OCI-LY7 (cell line): ENCODE results near the gene ACOXL. TPM values are rescaled to one million over a fixed set of nuclear protein-coding genes. Genes with fewer than 3 reads are reported as not detected.
A peak's percentile ranks its signal among the peaks of the same experiment; 100 is the strongest.

ENCODE experiments used
- BruUV-seq: library from RNA; stranded (reverse); fragments of 400-500 nt; replicated peaks from 2 replicates; lab custom pipeline; 2021; lab: Mats Ljungman, UMichigan
- CTCF ChIA-PET: fragments of 300-600 bp; sonication (Branson Sonifier 250); formaldehyde crosslinking; loops from one replicate; lab custom pipeline; 2022; ENCODE audit warnings: antibody characterized with exemption; ENCODE audit not compliant: unreplicated experiment; lab: Charles Lee
- POLR2A ChIA-PET: fragments of 300-600 bp; sonication (Branson Sonifier 250); formaldehyde crosslinking; loops from one replicate; lab custom pipeline; 2022; ENCODE audit warnings: antibody characterized with exemption; lab: Charles Lee
- DNase-seq: peaks from one replicate; pipeline ENCODE4 v3.0.0-alpha.2; 2015; ENCODE audit warnings: low spot score
- H2AFZ ChIP-seq: fragments of 200-600 bp; sonication (generic), shearing (Covaris generic); 2 replicates; pipeline ENCODE4 v1.6.1; 2014; ENCODE audit warnings: mild to moderate bottlenecking, antibody characterized with exemption, low read length, moderate library complexity
- H3K27ac ChIP-seq: fragments of 200-600 bp; sonication (generic); 2 replicates; pipeline ENCODE4 v1.5.1; 2014; ENCODE audit warnings: mixed run types, low read depth, mild to moderate bottlenecking, moderate library complexity, low read length, inconsistent platforms; ENCODE audit not compliant: poor library complexity, severe bottlenecking
- H3K36me3 ChIP-seq: fragments of 200-600 bp; sonication (generic); 2 replicates; pipeline ENCODE4 v1.6.1; 2014; ENCODE audit warnings: mild to moderate bottlenecking, antibody characterized with exemption, low read length, moderate library complexity, mixed read lengths; ENCODE audit not compliant: insufficient read depth
- H3K4me1 ChIP-seq: fragments of 200-600 bp; sonication (generic); 2 replicates; pipeline ENCODE4 v1.5.1; 2014; ENCODE audit warnings: mild to moderate bottlenecking, low read length; ENCODE audit not compliant: insufficient read depth, poor library complexity, severe bottlenecking
- H3K4me2 ChIP-seq: fragments of 200-600 bp; sonication (generic); 2 replicates; pipeline ENCODE4 v1.6.1; 2014; ENCODE audit warnings: mild to moderate bottlenecking, low read length
- H3K4me3 ChIP-seq: fragments of 200-600 bp; sonication (generic); 2 replicates; pipeline ENCODE4 v1.5.1; 2014; ENCODE audit warnings: mild to moderate bottlenecking, low read depth, low read length; ENCODE audit not compliant: poor library complexity, severe bottlenecking
- H3K79me2 ChIP-seq: fragments of 200-600 bp; sonication (generic); 2 replicates; pipeline ENCODE4 v1.6.1; 2016; ENCODE audit warnings: low read depth, mild to moderate bottlenecking, low read length, moderate library complexity, mixed read lengths; ENCODE audit not compliant: insufficient read depth
- H3K9me2 ChIP-seq: fragments of 200-600 bp; sonication (generic); 2 replicates; pipeline ENCODE4 v1.6.1; 2016; ENCODE audit warnings: mild to moderate bottlenecking, low read length, mixed read lengths; ENCODE audit not compliant: insufficient read depth
- H3K9me3 ChIP-seq: fragments of 200-600 bp; sonication (generic); 2 replicates; pipeline ENCODE4 v1.6.1; 2014; ENCODE audit warnings: mild to moderate bottlenecking, mixed run types, low read length, mixed read lengths
- H4K20me1 ChIP-seq: fragments of 200-600 bp; sonication (generic); 2 replicates; pipeline ENCODE4 v1.6.1; 2014; ENCODE audit warnings: mild to moderate bottlenecking, antibody characterized with exemption, low read length, moderate library complexity, mixed read lengths; ENCODE audit not compliant: insufficient read depth
- CTCF ChIP-seq: fragments of 200-600 bp; sonication (generic); conservative IDR thresholded peaks from 2 replicates; pipeline ENCODE4 v1.5.1; 2014; ENCODE audit warnings: mild to moderate bottlenecking, antibody characterized with exemption, low read length, moderate library complexity, mixed read lengths
- EZH2phosphoT487 ChIP-seq: fragments of 200-600 bp; sonication (generic); IDR thresholded peaks from 2 replicates; pipeline ENCODE4 v1.6.1; 2018; ENCODE audit warnings: low read depth, borderline replicate concordance, mild to moderate bottlenecking, mixed run types, antibody characterized with exemption, low read length, moderate library complexity, mixed read lengths
- intact Hi-C: fragments of 100-400 bp; cut with micrococcal nuclease; formaldehyde crosslinking; loops from one replicate; pipeline ENCODE4 v1.10.0; 2022; ENCODE audit not compliant: unreplicated experiment
- total RNA-seq, 2 experiments: library from RNA; depleted of rRNA in 1 of 2; stranded (reverse); fragments of >200 nt in 1 of 2; shearing (Covaris generic) in 1 of 2; gene quantifications; 2 replicates each; pipeline ENCODE4 v1.2.3, GENCODE V29; 2014 to 2022

ACOXL gene
- total RNA-seq, 2 experiments from 2014 or later = 1.4 TPM; not detected in 1

GRCh38 chr2:111099402-111099801 lies 367.0 kb downstream of the ACOXL start:
- H4K20me1 ChIP-seq = no peaks in the 10 kb centered on the region
- no peaks in the 10 kb centered on the region for H3K79me2 ChIP-seq
- no peak for DNase-seq
- H3K36me3 ChIP-seq = no peaks in the 10 kb centered on the region
- peak overlapping the region; percentile 47; the same call in 1 of the 2 replicates for H2AFZ ChIP-seq
- intact Hi-C loops = no loop called here
- H3K9me3 ChIP-seq = no peaks in the 10 kb centered on the region
- no peaks in the 10 kb centered on the region for H3K9me2 ChIP-seq
- BruUV-seq = no TSS peak
- CTCF ChIA-PET = no interaction called here
- peak overlapping the region; percentile 34 for H3K27ac ChIP-seq
- POLR2A ChIA-PET = interaction anchor here (0.7 to 1.4 kb wide), 3 partner anchors 25 to 77 kb away, joined by 3 to 4 read pairs (median 3); no protein-coding TSS in a partner anchor
- peaks cover 48% of the 10 kb centered on the region for H3K4me1 ChIP-seq
- H3K4me2 ChIP-seq = peak overlapping the region; percentile 29; the same call in 1 of the 2 replicates
- no peak overlapping the region for H3K4me3 ChIP-seq
- TF ChIP-seq CTCF (no peak), EZH2phosphoT487 (no peak)

GRCh38 chr2:111100087-111100764 lies 367.9 kb downstream of the ACOXL start:
- H3K9me2 ChIP-seq = no peaks in the 10 kb centered on the region
- H3K4me1 ChIP-seq = peaks cover 48% of the 10 kb centered on the region
- POLR2A ChIA-PET = interaction anchor here (1.2 to 1.4 kb wide), 2 partner anchors 24 to 32 kb away, joined by 3 to 4 read pairs; no protein-coding TSS in a partner anchor
- no peaks in the 10 kb centered on the region for H3K79me2 ChIP-seq
- peak overlapping the region; percentile 29 for H3K4me2 ChIP-seq
- TF ChIP-seq EZH2phosphoT487 = no peak
- no peak for TF ChIP-seq CTCF
- H3K27ac ChIP-seq = peak overlapping the region; percentile 34
- no TSS peak for BruUV-seq
- no peaks in the 10 kb centered on the region for H4K20me1 ChIP-seq
- no peak overlapping the region for H3K4me3 ChIP-seq
- intact Hi-C loops = no loop called here
- H3K36me3 ChIP-seq = no peaks in the 10 kb centered on the region
- H2AFZ ChIP-seq = peak overlapping the region; percentile 47
- H3K9me3 ChIP-seq = no peaks in the 10 kb centered on the region
- DNase-seq = peak; percentile 47
- CTCF ChIA-PET = no interaction called here

- H3K79me2 ChIP-seq = no peaks in the 10 kb centered on the region
- peak overlapping the region; percentile 47; the same call in 1 of the 2 replicates for H2AFZ ChIP-seq
- TF ChIP-seq EZH2phosphoT487 = no peak
- peak; percentile 35 for TF ChIP-seq CTCF
- peak overlapping the region; percentile 29 for H3K4me2 ChIP-seq
- H3K4me3 ChIP-seq = no peak overlapping the region
- DNase-seq = peak; percentile 20
- no TSS peak for BruUV-seq
- no peaks in the 10 kb centered on the region for H3K9me3 ChIP-seq
- H3K9me2 ChIP-seq = no peaks in the 10 kb centered on the region
- ChIA-PET POLR2A (no interaction called here), CTCF (no interaction called here)
- H3K27ac ChIP-seq = peak overlapping the region; percentile 34
- no peaks in the 10 kb centered on the region for H3K36me3 ChIP-seq
- intact Hi-C loops = no loop called here
- no peaks in the 10 kb centered on the region for H4K20me1 ChIP-seq
- H3K4me1 ChIP-seq = peaks cover 48% of the 10 kb centered on the region
Measured at GRCh38 chr2:111100765-111101162, 368.4 kb downstream of the ACOXL start.
